ENCODE measurements around the gene HYI.

DNA sequence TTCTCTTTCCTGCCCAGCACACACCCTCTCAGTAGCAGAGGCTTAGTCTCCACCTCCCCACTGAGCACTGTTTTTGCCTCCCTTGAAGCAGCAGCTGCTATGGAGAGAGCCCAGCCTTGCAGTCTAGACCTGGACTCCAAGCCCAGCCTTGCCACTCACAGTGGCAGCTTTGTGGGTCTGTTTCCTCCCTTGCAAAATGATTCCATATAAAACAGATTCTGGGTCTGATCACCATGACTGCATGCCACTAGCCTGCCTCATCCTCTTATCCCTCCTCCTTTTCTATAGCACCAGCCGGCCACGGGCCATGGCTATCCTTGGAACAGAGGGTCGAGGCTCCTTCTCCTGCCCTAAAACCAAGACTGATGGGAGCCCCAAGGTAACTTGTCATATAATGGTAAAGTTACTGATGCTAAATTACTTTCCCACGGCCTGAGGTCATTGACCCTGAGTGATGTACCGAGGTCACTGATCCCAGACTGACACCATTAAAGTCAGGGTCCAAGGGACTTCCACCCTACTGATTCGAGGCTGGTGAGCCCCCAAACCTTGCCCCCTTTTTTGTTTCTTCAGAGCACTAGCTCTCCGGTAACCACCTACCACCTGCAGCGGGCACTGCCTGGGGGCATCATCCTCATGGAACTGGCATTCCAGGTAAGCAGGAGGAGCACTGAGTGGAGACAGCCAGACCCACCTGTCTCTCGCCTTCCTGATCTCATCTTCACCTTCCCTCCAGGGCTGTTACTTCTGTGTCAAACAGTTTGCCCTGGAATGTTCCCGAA, 7.9 kb downstream of the HYI start:
- no peak for TF ChIP-seq POLR2A (IDR thresholded peaks at IDR 0.05)
- TF ChIP-seq, protein P1, sequence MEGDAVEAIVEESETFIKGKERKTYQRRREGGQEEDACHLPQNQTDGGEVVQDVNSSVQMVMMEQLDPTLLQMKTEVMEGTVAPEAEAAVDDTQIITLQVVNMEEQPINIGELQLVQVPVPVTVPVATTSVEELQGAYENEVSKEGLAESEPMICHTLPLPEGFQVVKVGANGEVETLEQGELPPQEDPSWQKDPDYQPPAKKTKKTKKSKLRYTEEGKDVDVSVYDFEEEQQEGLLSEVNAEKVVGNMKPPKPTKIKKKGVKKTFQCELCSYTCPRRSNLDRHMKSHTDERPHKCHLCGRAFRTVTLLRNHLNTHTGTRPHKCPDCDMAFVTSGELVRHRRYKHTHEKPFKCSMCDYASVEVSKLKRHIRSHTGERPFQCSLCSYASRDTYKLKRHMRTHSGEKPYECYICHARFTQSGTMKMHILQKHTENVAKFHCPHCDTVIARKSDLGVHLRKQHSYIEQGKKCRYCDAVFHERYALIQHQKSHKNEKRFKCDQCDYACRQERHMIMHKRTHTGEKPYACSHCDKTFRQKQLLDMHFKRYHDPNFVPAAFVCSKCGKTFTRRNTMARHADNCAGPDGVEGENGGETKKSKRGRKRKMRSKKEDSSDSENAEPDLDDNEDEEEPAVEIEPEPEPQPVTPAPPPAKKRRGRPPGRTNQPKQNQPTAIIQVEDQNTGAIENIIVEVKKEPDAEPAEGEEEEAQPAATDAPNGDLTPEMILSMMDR (IDR thresholded peaks at IDR 0.05), result no peak
